GM19463 (cell line): ENCODE results near the gene KCNJ14.
"Not testable (repeated sequence)": the region's sequence is repeated elsewhere in the genome, so short reads cannot be mapped to it uniquely, and the experiment has no call there.

Experiments used
- ATAC-seq: cut with Tn5 transposase; IDR thresholded peaks from one replicate; pipeline ENCODE4 v1.9.1; 2021; ENCODE audit warnings: mild to moderate bottlenecking, moderate library complexity; ENCODE audit not compliant: unreplicated experiment

The KCNJ14 gene

DNA sequence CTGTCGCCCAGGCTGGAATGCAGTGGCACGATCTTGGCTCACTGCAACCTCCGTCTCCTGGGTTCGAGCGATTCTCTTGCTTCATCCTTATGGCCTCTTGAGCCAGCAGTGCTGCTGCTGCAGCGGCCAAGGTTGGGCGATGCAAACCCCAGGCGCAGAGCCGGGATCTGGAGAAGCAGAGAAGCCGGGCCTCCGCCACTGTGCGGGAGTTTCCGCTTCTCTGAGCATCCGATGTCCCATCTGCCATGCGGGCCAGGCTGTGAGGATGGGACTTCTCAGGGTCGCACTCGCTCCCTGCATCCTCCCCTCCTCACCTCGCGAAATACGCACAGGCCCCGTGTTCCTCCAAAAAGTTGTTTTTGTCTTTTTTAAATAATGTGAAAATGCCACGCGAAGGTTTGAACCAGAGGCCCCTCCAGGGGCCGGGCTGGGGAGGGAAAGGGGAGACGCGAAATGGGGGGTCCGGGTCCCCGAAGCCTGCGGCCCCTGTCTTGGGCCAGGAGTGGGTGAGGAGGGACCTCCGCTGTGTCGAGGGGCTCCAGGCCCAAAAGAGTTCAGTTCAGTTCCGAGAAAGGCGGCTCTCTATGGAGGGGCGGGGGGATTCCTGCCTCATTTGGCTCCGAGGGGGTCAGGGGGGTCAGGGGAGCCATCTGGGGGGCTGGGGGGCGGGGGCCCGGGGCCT, 29.7 kb downstream of the KCNJ14 start:
- ATAC-seq, result no peak

DNA sequence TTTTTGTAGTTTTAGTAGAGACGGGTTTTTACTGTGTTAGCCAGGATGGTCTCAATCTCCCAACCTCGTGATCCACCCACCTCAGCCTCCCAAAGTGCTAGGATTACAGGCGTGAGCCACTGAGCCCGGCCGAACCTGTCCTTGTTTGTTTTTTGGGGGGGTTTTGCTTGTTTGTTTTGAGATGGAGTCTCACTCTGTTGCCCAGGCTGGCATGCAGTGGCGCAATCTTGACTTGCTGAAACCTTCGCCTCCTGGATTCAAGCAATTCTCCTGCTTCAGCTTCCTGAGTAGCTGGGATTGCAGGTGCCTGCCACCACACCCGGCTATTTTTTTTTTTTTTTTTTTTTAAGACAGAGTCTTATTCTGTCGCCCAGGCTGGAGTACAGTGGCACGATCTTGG, 31.3 kb downstream of the KCNJ14 start:
- ATAC-seq, result not testable (repeated sequence)

DNA sequence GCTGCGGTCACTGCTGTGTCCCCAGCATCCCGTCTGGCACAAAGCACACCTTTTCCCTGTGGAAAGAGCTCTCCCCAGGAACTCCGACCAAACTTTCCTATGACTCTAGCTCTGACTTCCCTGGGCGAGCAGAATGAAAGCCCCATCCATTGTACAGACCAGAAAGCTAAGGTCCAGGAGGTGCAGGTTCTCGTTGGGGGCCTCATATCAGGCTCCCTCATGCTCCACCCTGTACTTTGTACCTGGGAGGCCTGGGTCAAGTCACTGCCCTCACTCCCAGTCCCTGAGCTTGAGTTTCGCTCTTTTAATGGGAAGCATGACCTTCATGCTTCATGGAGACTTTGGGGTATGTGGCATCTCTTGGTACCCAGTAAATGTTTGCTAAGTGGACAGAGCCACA, 32.2 kb downstream of the KCNJ14 start:
- ATAC-seq, result no peak

DNA sequence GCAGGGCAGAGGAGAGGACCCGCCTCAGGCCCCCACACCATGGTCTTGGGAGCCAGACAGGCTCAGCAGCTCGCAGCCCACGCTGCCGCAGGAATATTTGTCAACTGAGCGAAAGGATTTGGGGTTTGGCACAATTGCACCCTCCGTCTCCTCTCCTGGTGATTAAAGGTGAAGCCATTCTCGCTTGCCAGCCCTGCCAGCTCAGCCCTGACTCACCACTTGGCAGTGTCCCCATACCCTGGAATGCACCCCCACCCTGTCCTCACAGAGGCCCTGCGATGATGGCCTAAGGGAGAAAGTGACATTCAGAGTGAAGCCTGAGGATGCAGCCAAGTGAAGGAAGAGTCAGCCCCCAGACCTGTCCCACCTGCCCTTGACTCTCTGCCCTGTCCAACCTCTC, 32.6 kb downstream of the KCNJ14 start:
- no peak for ATAC-seq

DNA sequence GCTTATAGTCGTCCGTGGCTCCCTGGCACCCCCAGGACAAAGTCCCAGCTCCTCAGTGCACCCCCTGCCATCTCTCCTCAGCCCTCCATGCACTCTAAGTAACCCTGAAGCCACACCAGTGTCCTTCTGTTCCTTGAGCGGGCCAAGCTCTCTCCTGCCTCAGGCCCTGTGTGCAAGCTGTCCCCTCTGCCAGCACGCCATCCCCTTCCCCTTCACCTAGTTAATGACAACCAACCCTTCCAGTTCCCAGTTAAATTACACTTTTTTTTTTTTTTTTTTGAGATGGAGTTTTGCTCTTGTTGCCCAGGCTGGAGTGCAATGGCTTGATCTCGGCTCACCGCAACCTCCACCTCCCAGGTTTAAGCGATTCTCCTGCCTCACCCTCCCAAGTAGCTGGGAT, 33.1 kb downstream of the KCNJ14 start:
- not testable (repeated sequence) for ATAC-seq

DNA sequence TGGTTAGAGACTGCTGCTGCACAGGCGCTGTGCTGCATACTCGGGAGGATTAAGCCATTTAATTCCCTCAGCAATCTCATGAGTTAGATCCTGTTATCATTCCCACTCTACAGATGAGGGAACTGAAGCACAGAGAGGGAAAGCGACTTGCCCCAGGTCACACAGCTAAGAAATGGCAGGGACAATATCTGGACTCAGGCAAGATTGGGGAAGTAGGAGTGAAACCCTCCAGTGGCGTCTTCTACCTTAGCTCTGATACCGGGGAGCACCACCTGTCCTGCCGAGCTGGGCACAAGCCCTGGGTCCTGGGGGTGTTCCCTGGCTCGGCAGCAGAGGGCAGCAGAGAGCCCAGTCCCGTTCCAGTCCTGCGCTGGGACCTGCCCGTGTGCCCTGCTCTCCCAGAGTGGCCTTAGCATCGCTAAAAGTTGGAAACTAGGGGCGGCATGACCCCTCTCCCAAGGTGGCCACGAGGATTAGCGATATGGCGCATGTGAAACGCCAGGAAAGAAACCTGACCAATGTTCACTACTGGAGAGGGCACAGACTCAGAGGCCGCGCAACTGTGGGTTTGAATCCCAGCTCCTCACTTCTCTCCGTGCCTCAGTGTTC, 34.3 kb downstream of the KCNJ14 start:
- ATAC-seq, result no peak

DNA sequence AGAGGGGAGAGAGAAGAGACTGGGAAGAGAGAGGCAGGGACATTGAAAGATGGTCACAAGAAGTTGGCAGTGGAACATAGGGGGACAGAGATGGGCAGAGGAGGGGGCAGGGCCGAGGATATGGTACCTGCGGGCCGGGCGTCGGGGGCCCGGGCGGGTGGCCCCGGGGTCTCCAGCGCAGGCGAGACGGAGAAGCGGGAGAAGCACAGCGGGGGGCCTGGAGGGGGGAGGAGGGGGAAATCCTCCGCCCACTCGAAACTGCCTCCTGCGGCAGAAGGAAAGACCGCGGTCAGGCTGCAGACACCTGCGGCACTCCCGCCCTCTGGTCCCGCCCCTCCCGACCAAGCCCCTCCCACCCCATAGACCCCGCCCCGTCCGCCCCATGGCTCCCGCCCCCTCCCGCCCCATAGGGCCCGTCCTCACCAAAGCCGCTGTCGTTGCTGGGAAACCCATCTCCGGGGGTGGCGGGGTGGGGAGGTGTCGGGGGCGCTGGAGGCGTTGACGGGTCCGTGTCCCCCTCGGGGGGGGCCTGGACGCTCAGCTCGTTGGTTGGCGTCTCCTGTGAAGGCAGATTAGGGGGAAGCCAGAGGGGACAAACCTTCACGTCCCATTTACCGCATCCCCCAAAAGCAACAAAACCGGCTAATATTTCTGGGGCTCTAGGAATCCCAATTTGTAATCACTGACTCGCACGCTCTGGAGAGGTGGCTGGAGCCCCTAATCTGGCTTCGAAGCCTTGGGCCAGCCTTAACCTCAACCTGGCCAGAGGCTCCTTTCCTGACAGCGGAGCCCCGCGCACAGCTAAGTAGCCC, 35.8 kb downstream of the KCNJ14 start:
- ATAC-seq, result no peak

DNA sequence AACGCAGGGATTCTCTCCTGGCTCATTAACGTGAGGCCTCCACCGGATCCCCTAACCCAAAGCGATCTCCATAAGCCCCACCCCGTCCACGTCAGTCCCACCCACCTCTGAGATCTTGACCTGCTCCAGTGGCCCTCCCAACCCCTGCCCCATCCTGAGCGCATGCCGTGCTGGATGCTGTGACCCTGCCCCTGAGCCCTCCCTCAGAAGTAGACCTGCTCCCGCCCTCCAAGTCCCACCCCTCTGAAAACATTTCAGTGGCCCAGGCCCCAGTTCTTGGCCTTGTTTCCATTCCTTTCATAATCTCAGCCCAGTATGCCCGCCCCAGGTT, 36.4 kb downstream of the KCNJ14 start:
- no peak for ATAC-seq

DNA sequence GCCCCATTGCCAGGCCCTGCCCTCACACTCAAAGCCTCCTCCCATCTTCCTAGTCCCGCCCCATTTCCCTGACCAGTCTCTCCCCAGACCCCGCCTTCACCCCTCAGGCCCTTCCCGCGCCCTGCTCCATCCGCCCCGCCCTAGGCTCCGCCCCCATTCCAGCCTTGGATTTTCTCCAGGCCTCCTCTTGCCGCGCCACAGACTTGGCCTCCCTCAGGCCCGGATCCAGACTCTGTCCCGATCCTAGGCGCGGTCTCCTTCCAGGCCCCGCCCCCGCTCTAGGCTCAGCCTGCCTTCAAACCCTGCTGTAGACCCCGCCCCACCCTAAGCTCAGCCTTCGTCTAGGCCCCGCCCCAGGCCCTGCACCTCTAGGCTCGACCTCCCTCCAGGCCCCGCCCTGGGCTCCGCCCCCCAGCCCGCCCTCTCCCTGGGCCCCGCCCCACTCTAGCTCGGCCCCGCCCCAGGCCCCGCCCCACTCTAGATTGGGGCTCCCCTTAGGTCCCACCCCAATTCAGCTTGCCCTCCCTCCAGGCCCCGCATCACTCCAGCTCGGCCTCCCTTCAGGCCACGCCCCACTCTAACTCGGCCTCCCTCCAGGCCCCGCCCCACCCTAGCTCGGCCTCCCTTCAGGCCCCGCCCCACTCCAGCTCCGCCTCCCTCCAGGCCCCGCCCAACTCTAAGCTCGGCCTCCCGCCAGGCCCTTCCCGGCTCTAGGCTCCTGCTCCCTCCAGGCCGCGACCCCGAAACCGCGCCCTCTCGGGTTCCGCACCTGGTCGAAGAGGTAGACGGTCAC, 37.7 kb downstream of the KCNJ14 start:
- peak; percentile 46 for ATAC-seq

DNA sequence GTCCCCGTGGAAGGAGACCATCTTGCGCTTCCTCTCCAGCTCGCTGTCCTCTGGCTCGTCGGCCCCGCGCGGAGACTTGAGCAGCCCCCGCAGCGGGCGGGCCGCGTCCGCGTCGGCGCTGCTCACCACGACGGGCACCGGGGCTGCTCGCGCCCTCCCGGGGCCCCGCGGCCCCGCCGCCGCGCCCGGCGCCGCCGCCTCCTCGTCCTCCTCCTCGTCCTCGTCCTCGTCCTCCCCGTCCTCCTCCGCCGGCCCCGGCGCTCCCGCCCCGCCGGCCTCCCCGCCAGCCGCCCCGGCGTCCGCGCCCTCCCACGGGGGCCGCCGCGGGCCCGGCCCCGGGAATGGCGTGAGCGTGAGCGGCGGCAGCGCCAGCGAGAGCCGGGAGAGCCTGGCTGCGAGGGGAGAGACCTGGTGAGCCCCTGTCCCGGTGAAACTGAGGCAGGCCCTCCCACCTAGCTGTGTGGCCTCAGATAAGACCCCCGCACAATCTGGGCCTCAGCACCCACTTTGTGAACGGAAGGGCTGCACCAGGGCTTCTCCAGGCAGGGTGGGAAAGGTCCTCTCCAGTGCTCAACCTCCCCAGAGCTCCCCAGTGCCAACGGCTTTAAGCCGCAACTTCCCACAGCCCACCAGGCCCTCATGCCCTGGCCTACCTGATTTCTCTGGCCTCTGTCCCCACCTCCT, 38.5 kb downstream of the KCNJ14 start:
- peak; percentile 18 for ATAC-seq

DNA sequence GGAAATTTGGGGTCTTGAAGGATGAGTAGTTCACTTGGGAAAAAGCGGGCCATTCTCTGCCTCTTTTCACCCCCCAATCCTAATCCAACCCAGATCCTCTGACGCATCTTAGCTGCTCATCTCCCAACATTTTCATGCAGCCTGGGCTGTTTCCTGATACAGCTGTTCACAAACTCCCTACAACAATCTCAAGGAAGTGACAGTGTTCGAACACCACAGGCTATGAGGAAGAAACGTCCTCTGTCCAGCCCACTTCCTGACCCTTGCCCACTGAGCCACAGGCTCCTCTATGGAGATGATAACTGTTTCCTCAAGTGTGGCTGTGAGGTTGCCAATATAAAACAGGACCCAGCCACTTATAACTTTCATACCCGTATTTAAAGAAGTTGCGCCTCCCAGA, 40.0 kb downstream of the KCNJ14 start:
- ATAC-seq, result no peak

DNA sequence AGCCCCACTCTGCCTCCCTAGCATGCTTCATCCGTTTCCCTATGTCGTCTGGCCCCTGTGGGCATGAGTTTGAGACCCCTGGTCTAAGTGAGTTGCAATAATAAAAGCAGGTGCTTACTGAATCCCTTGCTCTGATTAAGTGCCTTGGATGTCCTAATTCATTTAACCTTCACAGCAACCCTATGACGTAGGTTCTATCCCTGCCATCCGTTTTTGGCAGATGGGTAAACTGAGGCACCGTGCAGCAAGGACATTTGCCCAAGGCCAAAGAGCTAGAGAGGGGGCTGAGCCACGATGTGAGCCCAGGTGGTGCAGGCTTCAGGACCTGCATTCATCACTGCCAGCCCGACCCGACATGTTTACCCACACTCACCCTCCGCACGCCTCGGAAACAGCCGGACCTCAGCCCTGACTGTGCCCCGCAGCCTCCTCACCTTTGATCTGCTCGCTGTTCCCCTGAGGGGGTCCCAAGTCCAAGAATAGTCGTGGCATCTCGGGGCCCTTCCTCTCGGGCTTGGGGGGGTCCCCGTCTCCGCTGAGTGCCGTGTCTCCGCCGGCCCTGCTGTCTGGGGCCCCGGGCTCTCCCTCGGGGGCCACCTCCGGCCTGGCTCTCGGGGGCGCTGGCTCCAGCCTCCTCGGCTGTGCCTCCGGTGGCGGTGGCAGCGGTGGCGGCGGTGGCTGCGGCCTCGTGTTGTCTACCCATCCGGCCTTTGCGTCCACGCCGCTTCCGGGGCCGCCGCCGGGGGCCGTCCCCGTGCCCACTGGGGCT, 41.8 kb downstream of the KCNJ14 start:
- no peak for ATAC-seq

DNA sequence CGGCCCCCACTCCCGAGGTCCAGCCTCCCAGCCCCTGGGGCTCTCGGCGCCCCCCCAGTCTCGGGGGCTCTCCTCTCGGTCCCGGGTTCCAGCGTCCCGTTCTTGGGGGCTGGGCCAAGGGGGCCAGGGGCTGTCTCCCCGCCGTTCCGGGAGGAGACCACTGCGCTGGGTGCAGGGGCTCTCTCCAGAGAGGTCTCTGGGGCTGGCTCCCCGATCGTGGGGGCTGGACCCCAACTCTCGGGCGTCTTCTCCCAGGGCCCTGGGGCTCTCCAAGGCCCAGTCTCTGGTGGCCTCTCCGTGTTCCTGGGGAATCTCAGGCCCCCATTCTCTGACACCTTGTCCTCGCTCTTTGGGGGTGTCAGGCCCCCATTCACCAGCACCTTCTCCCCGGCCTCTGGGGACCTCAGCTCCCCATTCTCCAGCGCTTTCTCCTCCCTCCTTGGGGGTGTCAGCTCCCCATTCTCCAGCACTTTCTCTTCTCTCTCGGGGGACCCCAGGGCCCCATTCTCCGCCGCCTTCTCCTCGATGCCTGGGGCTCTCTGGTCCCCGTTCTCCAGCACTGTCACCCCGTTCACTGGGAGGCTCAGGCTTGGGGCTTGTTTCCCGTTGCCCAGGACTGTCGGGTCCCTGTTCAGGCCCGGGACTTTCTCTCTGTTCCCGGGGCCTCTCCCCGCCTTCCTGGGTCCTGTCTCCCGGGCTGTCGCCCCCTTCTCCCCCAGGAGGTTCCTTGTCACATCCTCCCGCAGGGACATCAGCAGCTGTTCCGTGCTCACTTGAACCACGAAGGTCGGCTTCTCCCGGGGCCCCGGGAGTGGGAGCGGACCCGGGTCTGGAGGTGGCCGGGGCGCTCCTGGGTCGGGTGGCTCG, 42.6 kb downstream of the KCNJ14 start:
- no peak for ATAC-seq

DNA sequence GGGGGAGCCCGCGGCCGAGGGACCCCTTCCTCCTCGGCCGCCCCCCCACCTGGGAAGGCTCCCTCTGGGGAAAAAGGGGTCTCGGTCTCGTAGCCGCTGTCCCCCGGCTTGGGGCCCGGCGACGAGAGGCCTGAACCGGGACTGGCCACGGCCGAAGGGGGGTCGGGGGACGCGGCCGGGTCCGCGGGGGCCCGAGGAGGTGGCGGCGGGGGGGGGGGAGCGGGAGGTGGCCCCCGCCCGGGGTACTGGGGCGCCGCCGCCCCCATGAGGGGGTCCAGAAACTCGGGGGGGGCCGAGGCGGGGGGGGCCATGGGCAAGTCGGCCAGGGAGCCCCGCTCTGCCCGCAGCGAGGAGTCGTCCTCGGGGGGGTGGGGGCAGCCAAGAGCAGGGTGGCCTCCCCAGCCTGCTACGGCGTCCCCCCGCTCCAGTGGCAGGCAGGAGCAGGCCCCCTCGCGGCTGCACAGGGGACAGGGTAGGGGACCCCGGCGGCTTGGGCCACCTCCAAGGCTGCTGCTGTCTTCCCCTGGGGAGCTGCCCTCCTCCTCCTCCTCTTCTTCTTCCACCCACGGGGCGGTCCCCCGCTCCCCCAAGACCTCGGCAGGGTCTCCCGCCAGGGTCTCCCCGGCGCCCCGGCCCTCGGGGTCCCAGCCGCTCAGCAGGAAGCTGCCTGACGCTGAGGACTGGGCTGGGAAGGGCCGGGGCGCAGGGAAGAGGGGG, 43.4 kb downstream of the KCNJ14 start:
- no peak for ATAC-seq

DNA sequence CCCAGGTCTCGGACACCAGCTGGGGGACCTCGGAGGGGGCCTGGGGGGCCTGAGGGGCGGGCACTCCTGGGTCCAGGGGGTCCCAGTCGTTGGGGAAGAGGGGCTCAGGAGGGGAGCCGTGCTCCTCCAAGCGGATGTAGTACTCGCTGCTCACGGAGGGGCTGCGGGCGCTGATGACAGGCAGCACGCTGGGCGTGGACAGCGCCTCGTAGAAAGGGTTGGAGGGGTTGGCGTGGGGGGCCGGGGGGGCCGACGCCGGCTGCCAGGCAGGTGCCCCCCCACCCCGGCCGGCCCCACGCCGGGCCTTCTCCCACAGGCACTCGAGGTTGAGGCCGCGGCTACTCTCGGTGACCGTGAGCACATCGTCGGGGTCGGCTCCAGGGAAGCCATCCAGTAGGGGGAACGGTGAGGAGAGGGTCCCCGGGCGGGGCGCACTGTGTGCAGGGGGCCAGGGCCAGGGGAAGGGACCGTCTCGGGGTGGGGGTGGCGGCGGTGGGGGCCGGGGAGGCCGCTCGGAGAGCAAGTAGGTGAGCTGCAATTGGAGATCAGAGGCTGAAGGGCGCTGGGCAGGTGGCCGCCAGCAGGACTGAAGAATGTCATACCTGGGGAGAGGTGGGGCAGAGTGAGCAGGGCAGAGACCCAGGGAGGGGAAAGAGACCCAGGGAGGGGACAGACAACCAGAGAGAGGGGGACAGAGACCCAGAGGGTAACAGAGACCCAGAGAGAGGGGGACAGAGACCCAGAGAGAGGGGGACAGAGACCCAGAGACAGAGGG, 44.1 kb downstream of the KCNJ14 start:
- no peak for ATAC-seq

DNA sequence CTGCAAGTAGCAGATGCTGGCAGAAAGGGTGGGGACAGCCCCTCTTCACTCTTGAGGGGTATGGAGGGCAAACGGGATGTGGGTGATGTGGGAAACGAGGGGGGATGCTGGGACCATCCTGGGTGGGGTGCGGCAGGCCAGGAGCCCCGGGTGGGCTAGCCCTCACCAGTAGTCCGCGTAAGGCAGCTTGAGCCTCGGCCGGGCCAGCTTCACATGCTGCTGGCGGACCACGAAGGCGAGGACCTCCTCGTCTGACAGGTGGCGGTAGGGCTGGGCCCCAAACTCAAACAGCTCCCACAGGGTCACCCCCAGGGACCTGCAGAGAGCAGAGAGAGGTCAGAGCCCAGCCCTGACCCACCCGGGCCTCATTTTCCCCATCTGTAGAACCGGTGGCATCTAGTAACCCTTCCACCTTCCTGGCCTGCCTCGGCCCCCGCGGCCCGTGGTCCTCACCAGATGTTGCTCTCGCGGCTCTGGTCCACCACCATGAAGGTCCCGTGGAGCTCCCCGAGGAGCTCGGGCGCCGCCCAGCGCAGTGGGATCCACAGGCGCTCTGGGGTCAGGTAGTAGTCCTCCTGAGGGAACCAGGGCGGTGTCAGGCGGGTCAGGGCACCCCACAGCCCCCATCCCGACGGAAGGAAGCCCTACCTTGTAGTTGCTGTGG, 45.6 kb downstream of the KCNJ14 start:
- ATAC-seq, result no peak
